ENCODE data around the gene ACKR1.

Gene ACKR1

DNA sequence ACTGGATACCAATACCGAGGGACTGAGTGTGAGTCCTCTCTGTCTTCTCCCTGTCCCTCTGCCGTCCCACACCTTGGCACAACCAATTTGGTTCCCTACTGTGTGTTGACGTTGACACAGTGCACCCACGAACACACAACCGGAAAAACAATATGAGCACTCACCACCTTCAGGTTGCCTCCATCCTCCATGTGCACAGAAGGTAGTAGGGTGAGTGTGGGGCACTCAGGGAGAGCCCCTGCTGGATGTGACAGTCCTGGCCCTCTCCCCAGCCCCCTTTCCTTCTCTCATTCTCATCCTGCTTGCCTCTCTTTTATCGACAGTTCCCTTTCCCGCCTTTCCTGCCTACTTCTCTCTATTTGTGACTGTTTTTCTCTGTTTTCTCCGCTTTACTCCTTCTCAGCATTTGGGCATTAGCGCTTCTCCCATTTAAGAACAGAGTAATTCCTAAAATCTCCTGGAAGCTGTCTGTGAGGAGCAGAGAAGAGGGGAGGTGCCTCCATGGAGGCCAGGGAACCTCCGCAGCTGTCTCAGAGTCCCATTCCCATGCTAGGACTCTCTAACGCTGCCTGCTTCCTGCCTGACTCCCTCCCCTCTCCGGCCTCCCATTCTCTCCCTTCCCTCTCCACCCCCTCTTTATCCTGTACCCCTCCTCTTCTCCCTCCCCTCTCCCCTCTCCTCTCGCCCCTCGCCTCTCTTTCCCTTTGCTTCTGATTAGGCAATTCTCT lies 16.9 kb upstream of the ACKR1 start:
- no peak for DNase-seq

DNA sequence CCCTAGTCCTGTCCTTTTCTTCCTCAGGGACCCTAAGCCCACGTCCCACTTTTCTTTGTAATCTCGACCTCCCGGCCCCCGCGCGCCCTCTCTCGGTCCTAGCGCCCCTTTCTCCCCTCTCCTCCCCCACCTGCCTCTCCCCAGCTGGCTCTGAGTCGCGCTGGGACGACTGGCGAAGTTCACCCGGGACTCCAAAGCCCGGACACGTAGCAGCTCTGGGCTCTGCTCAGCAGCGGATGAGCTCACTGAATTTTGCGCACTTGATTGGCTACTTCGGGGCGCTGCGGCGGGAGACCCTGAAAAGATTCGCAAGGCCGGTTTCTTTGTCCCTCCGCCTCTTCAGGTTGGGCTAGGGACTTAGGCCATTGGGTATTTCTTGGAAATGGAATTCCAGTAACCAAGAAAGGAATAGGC lies 16.3 kb upstream of the ACKR1 start:
- DNase-seq: no peak

DNA sequence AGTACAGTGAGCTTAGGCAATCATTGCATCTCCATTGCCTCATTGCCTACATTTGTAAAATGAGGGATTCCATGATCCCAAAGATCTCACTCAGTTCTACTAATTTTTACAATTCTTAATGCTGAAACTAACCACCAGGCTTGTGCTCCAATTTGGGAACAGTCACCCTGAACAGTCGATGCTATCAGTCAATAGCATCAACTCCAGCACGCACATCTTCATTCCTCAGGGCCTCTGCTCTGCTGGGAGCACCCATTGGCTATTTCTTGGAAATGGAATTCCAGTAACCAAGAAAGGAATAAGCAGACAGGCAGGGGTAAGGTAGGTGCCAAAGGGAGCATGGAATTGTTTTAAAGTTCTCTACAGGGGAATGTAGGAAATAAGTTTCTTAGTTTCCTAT lies 14.2 kb upstream of the ACKR1 start:
- DNase-seq: no peak

DNA sequence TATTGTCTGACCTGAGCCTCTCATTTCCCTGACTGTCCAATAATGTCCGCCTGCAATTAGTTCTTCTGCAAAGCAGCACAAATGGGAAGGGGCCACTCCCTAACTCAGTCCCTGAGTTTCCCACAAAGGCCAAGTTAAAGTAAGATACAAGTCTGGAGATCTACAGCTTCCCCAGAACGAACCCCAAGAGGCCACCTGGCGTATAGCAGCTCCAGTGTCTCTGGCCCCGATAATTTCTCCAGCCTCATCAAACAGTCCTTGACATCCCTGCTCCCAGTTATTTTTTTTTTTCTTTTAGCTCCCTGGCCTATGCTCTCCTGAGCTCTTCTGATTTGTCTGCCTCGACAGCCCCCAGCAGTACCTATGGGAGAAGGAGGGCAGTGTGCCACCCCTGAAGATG lies 8.1 kb upstream of the ACKR1 start:
- no peak for DNase-seq

DNA sequence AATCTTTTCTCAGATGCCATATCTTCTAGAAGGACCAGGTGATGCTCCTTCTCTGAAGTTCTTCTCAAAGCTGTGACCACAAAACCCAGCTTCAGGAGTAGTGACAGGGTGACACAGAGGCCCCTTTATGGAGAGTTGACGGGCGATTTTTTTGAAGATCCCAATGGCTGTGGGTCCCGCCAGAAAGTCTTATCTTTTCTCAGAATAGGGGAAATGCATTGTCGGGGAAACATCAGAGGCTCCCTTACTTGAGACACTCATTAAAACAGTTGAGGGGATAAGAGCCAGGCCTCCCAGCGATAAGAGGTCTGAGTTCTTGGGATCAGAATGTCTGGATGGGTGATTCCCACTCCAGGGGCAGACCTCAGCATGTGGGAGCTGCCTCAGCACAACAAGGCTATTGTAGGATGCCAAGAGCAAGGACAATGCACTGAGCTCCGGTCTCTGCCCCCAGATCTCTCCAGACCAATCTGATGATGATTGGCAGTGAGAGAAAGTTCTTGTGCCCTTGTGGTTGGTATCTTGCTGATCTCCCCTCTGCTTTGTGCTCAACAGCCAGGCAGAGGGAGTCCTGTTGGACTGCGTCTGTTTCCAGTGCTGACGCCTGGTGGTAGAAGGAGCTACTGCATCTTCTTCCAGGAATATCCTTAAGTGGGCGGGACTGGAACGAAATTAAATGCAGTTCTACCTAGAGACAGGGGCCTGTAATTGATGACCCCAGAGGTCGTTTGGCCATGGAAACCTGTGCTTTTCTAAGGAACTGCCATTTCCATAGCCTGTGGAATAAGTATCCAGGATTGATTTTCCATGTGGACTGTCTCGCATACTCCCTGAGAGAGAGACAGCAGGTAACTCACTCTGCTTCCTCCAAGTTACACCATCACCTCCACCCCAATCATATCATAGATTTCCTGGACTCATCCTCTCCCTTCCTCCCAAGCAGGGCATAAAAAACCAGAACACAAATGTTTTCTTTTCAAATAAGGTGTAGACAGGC lies 6.8 kb upstream of the ACKR1 start:
- peak; percentile 17 for DNase-seq

DNA sequence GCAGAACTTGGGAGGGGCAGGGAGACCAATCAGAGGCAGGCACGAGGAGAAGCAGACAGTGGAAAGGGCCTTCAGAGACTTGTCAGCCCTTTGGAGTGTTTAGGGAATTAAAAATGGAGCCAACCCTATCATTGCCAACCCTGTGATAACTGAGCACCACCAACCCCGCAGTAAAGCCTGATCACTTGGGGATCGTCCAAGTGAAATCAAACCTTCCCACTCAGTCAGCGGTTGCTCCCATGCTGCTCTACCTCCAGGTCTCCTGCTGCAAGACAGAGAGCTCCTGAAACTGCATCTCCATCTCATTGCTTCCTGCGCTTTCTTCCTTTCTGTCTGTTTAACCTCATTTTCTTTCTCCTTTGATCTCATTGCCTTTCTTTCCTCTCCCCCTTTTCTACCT lies 4.8 kb upstream of the ACKR1 start:
- DNase-seq: no peak

DNA sequence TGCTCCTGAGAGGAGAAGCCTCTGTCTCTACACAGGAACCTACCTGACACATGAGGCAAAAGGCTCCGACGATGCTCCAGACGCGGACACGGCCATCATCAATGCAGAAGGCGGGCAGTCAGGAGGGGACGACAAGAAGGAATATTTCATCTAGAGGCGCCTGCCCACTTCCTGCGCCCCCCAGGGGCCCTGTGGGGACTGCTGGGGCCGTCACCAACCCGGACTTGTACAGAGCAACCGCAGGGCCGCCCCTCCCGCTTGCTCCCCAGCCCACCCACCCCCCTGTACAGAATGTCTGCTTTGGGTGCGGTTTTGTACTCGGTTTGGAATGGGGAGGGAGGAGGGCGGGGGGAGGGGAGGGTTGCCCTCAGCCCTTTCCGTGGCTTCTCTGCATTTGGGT lies 3.9 kb upstream of the ACKR1 start:
- no peak for DNase-seq

DNA sequence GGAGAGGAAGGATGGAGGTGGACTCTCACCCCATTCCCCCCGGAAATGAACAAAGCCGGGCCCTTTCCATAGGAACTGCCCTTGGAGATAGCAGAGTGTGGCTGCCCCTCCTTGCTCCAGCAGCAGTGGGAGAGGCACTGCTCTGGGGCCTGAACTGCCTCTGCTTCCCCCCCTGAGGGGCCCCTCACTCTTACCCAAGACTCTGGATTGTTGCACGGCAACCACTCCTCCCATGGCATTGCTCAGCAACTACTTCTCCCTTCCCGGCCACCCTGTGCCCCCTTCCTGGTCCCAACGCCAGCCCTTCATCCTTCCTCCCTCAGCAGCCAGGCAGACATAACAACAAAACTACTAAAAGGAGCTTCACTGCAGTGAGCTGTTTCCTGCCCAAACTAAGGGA lies 3.0 kb upstream of the ACKR1 start:
- no peak for DNase-seq

DNA sequence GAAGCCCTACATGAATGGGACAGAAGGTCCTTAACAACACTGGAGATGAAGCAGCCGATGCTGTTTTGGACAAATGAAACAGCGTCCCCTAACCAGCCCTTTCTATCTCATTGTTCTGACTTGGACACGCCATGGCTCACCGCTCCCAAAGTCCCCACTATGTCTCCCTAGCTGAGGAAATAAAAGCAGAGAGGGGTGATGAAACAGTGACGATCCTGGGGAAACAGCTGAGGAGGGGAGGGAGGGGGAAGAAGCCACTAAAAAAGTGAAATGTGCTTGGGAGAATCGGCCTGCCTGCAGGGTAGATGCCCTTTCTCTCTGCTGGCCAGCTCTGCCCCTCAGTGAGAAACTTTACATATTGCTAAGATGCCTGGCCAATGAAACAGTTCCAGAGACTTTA lies 1.1 kb upstream of the ACKR1 start:
- no peak for DNase-seq

DNA sequence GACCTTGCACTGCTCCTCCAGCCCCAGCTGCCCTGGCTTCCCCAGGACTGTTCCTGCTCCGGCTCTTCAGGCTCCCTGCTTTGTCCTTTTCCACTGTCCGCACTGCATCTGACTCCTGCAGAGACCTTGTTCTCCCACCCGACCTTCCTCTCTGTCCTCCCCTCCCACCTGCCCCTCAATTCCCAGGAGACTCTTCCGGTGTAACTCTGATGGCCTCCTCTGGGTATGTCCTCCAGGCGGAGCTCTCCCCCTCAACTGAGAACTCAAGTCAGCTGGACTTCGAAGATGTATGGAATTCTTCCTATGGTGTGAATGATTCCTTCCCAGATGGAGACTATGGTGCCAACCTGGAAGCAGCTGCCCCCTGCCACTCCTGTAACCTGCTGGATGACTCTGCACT lies 550 bp downstream of the ACKR1 start:
- no peak for DNase-seq

DNA sequence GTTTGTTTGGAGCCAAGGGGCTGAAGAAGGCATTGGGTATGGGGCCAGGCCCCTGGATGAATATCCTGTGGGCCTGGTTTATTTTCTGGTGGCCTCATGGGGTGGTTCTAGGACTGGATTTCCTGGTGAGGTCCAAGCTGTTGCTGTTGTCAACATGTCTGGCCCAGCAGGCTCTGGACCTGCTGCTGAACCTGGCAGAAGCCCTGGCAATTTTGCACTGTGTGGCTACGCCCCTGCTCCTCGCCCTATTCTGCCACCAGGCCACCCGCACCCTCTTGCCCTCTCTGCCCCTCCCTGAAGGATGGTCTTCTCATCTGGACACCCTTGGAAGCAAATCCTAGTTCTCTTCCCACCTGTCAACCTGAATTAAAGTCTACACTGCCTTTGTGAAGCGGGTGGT lies 1.4 kb downstream of the ACKR1 start:
- no peak for DNase-seq

DNA sequence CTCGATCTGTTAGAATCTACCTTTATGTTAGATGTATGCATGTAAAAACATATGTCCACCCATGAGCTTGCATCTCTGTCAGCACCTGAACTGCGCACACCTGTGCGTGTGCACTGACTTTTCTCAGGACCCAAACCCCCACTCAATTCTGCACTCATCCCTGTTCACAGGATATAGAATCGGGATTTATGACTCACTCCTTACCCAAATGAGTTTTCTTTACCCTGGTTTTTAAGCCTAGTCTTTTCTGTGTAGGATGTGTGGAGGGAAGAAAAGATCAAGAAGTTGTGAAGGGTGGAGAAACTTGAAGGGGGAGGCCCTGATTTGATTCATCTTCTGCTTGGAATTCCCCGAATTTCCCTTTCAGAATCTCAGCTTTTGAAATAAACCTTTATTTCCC lies 2.4 kb downstream of the ACKR1 start:
- no peak for DNase-seq

DNA sequence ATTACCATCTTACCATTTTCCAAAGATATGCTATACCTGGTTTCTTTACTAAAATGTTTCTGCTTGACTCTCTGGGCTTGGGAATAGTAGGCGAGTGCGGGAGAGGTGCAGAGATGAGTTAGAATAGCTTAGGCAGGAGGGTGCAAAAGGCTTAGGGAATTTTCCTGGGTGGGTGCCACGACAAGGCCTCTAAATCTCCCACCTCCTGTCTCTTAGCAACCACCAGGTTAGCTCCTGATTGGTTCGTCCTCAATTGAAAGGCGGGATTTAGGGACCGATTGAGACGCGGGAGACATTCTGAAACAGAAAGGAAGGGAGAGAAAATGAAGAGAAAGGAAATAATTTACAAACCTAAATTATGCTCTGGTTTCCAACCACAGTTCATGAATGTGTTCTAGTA lies 3.1 kb downstream of the ACKR1 start:
- no peak for DNase-seq

DNA sequence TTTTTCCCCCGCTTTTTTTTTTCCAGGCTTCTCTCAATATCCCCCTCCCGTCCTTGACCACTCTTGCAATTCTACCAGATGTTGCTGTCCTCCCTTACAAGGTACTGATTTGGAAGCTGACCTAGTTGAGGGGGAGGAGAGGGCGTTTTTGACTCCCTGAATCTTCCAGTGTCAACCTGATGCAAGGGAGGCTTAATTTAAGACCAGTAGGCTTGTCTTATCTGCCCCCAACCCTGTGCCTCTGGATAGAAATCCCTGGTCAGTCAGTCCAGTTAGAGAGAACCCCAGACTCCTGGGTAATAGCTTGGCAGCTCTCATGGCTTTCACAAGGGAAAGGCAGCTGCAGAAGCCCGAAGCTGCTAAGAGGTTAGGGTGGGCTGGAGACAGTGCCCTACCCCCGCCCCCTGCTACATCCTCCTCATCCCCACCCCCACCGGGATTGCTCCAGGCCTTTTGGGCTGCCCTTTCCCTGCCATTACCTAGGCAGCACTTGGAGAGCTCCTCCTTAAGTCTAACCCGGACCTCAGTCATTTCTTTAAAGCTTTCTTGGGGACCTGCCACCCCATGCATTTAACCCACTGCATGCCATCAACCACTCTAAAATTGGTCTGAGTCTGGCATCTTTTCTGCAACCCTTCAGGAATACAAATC lies 3.6 kb downstream of the ACKR1 start:
- no peak for DNase-seq

DNA sequence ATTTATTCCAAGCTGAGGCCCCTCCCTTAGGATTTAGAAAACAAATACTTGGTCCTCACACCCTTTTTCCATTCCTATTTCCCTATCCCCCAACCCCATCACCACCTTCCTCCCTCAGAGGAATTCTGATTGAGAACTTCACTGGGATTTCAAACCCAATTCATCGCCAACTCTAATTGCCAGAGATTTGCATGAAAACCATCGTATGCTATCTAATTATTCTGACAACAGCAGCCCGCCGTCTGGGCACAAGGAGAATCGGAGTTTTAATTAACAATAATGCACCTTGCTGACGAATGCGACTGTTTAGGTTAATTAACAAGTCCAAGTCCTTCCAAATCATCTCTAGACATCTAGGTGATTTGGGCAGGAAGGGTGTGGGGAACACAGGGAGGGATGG lies 4.4 kb downstream of the ACKR1 start:
- DNase-seq: no peak

DNA sequence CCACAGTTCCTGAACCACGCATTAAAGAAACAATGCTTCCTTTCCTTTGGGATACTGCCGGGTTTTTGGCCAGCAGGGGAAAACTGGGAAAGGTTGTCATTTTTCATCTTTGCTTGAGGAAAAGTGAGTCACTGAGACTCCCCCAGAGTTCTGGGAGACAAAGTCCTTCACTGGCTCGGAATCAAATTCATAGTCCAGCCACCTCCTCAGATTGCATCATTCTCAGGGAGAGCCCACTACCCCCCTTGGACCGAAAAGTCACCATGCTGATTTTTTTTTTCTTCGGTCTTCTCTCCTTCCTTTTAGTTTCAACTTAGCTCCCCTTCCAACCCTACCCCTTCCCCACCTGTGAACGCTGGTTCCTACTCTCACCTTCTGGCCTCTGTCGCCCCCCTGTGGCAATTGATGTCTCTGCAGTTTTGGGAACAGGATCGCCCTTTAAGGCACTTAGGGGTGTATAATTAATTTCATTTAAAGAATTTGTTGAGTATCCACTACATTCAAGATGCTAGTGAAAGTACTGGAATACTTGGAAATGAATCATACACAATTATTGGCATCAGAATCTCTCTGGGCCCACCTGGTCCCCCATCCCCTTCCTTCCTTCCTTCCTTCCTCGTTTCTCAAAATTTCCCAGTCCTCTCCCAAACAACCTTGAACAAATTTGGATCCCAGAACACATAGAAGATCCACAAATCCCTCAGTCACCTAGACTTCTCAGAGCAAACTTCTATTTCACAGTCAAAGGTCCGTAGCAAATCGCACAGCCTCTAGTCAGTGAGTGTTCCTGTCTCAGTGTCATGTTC lies 6.9 kb downstream of the ACKR1 start:
- peak; percentile 40 for DNase-seq

DNA sequence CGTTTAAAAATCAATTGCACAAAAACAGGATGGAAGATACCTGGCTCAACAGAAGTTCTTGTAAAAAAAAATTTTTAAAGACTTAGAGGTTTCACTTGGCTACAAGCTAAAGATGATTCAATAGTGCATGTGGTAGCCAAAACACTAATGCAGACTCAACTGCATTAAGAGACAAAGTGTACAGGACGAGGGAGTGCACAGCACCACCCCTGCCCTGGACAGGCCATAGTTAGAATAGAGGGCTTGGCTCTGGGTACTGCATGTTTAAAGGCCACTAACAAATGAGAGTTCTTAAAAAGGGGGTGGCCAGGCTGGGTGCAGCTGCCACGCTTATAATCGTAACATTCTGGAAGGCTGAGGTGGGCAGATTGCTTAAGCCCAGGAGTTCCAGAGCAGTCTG lies 7.9 kb downstream of the ACKR1 start:
- DNase-seq: no peak

DNA sequence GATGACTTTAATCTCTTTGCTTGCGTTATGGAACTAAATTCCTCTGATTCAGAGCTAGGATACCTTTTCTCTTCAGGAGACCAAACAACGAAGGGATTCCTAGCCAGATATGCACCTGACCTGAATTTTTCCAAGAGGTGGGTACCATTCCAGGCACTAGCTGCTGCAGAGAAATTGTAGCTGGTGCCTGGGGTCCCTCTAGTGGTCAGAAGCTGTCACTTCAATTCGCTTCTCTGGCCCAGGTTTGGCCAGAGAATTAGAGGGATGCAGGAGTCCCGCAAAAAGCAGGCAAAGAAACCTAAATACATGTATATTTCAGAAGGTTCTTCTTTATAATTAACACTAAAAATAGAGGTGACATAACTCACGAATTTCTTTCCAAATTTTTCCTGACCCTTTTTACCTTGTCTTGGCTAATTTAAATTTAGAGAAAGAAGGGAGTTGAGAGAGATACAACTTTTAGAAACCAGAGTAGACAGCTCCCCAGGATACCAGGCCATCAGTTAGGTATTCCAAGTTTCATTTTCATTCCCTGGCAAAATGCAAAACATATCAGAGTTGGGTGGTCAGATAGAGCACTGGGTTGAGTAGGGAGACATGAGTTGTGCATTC lies 9.6 kb downstream of the ACKR1 start:
- peak; percentile 28 for DNase-seq

DNA sequence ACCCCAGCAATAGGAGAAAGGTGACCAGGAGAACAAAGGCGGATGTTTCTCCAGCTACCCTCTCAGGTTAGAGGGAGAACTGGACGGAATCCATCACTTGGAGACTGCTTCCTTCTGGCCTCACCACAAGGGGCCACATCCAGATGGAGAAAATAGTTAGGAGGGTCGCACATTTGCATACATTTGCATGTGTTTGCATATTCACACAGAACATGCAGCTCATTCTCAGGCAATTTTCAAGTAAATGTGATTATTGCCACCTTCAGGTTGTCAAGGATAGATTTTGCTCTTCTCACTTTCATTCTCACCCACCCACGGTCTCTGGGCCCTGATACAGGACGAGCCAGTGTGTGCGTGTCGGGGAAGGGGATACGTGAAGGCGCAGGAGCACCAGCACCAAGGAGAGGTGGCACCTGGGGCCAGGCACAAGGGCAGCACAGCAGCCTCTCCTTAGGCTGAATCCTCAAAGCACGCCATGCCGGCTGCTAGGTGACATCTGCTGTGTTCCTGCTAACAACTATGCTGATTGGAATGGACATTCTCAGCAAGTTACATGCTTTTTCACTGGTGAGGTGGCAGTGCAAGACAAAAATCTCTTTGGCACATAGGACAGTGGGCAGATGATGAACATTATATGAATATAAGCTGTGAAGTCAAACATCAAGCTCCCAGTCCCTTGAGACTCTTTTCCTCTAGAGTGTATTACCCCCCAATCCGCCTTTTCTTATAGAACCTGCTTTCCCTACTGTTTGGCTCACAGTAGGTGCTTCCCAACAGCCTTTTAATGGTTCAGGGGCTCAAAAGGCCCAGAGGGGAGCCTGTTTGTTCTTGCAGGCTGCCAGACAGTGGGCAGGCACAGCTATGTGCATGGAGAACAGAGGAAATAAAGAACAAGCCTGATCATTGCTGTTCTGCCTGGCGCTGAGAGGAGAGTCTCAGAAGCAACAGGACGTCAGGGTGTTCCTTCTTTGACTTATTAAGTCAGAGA lies 14.3 kb downstream of the ACKR1 start:
- no peak for DNase-seq

DNA sequence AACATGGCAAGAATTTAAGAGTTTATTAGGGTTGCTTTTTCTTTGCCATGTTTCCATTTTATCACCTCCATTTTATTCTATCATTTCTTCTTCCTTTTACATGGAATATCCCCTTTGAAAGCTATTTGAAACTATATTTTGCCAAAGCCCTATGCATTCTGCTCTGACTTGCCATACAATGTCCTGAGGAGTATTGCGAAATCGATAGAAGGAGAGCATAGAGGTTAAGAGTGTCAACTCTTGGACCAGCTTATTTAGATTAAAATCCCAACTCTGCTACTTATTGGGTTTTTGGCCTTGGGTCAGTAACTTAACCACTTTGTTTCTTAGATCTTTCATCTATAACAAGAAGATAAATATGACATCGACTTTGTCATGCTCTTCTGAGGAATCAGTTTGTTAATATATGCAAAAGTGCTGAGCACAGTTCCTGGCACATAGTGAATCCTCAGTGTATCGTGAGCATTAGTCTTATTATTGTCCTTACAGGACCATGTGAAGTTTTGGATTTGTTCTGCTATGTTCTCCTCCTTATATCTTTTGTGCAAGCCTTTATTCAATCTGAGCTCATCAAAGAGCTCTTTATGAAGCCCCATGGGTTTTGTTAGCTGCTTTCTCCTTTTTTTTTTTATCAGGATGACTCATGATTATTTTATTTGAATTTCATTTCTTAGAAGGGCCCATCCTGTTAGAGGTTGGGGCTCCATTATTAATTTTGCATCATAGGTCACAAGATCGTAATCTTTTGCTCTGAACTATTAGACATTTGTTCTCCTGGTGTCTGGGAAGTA lies 17.6 kb downstream of the ACKR1 start:
- no peak for DNase-seq
